Measurements from ENCODE around the gene SLFNL1. TPM values are rescaled to one million over a fixed set of nuclear protein-coding genes. Genes with fewer than 3 reads are reported as not detected.
A peak's percentile ranks its signal among the peaks of the same experiment; 100 is the strongest.

The SLFNL1 gene
- polyA plus RNA-seq, 3 donors, result 0.04 to 0.11 TPM; not detected in 1

GRCh38 chr1:41022424-41022823 lies 899 bp upstream of the SLFNL1 start:
- H3K4me3 Mint-ChIP-seq, result no peak overlapping the region

GRCh38 chr1:41020654-41021053 lies 871 bp downstream of the SLFNL1 start:
- H3K36me3 ChIP-seq (replicated peaks in 1 of 2; ENCODE audit: control insufficient read depth in 1 of 2, insufficient read depth in 2 of 2, low read length in 2 of 2), result peaks cover 9 to 44% of the 10 kb centered on the region in 2 donors
- TF ChIP-seq CTCF (IDR thresholded peaks at IDR 0.05), result no peak
- H3K27ac Mint-ChIP-seq, result peak overlapping the region in 1 of 7 donors; percentile 13

More at GRCh38 chr1:41022424-41022823, 899 bp upstream of the SLFNL1 start:
- peaks cover 6 to 46% of the 10 kb centered on the region in 2 donors for H3K36me3 ChIP-seq (replicated peaks in 1 of 2; ENCODE audit: control insufficient read depth in 1 of 2, insufficient read depth in 2 of 2, low read length in 2 of 2)
- no peak overlapping the region for H3K27ac Mint-ChIP-seq
- intact Hi-C loops (cut with micrococcal nuclease), result no loop called here
- H3K4me3 ChIP-seq (replicated peaks in 1 of 3; ENCODE audit: low read depth in 2 of 3, low read length in 3 of 3), result no peak overlapping the region
- H3K27me3 Mint-ChIP-seq (ENCODE audit: low read depth in 3 of 3), result no peaks in the 10 kb centered on the region
- H3K9me3 ChIP-seq (replicated peaks in 1 of 2; ENCODE audit: control insufficient read depth in 1 of 2, insufficient read depth in 1 of 2, low read length in 2 of 2), result no peaks in the 10 kb centered on the region
- no peak overlapping the region for H3K9ac ChIP-seq (ENCODE audit: insufficient read depth, low read length, poor library complexity, severe bottlenecking)
- 99% methylated on average over 4 of the region's 10 CpGs for WGBS (ENCODE audit: insufficient coverage)
- H3K9me3 Mint-ChIP-seq, result no peaks in the 10 kb centered on the region
- H3K4me1 Mint-ChIP-seq, result no peaks in the 10 kb centered on the region
- peaks cover 22 to 37% of the 10 kb centered on the region in 2 donors for H3K36me3 Mint-ChIP-seq
- H3K27ac ChIP-seq (ENCODE audit: low read depth in 1 of 2, low read length in 2 of 2), result no peak overlapping the region
- H2AFZ ChIP-seq (ENCODE audit: insufficient read depth, low read depth, low read length, poor library complexity, severe bottlenecking), result no peak overlapping the region
- no peak for TF ChIP-seq CTCF (IDR thresholded peaks at IDR 0.05)
- no peak overlapping the region for H3K4me2 ChIP-seq (replicated peaks; ENCODE audit: extremely low read depth, low read length, poor library complexity, severe bottlenecking)
- no peak for DNase-seq
- no peaks in the 10 kb centered on the region for H3K79me2 ChIP-seq (ENCODE audit: insufficient read depth, low read length)
- no peaks in the 10 kb centered on the region for H3K4me1 ChIP-seq (ENCODE audit: control insufficient read depth in 1 of 2, insufficient read depth in 2 of 2, low read length in 2 of 2)
- H4K20me1 ChIP-seq (ENCODE audit: insufficient read depth, low read length), result no peaks in the 10 kb centered on the region
- H3K27me3 ChIP-seq (ENCODE audit: control insufficient read depth in 2 of 2, insufficient read depth in 2 of 2, low read length in 2 of 2), result no peaks in the 10 kb centered on the region

More at GRCh38 chr1:41020654-41021053, 871 bp downstream of the SLFNL1 start:
- H3K9ac ChIP-seq (ENCODE audit: insufficient read depth, low read length, poor library complexity, severe bottlenecking), result no peak overlapping the region
- WGBS (ENCODE audit: insufficient coverage), result 84% methylated on average over 3 of the region's 3 CpGs
- H3K4me3 Mint-ChIP-seq, result no peak overlapping the region
- no peak overlapping the region for H2AFZ ChIP-seq (ENCODE audit: insufficient read depth, low read depth, low read length, poor library complexity, severe bottlenecking)
- no peaks in the 10 kb centered on the region for H3K27me3 Mint-ChIP-seq (ENCODE audit: low read depth in 3 of 3)
- H3K27me3 ChIP-seq (ENCODE audit: control insufficient read depth in 2 of 2, insufficient read depth in 2 of 2, low read length in 2 of 2), result no peaks in the 10 kb centered on the region
- DNase-seq, result no peak
- no peaks in the 10 kb centered on the region for H3K4me1 ChIP-seq (ENCODE audit: control insufficient read depth in 1 of 2, insufficient read depth in 2 of 2, low read length in 2 of 2)
- H3K36me3 Mint-ChIP-seq, result peaks cover 28 to 43% of the 10 kb centered on the region in 2 donors
- H3K79me2 ChIP-seq (ENCODE audit: insufficient read depth, low read length), result no peaks in the 10 kb centered on the region
- H3K4me3 ChIP-seq (replicated peaks in 1 of 3; ENCODE audit: low read depth in 2 of 3, low read length in 3 of 3), result no peak overlapping the region
- H3K9me3 ChIP-seq (replicated peaks in 1 of 2; ENCODE audit: control insufficient read depth in 1 of 2, insufficient read depth in 1 of 2, low read length in 2 of 2), result no peaks in the 10 kb centered on the region
- H3K27ac ChIP-seq (ENCODE audit: low read depth in 1 of 2, low read length in 2 of 2), result no peak overlapping the region
- no peaks in the 10 kb centered on the region for H3K4me1 Mint-ChIP-seq
- no peaks in the 10 kb centered on the region for H4K20me1 ChIP-seq (ENCODE audit: insufficient read depth, low read length)
- no peak overlapping the region for H3K4me2 ChIP-seq (replicated peaks; ENCODE audit: extremely low read depth, low read length, poor library complexity, severe bottlenecking)
- intact Hi-C loops (cut with micrococcal nuclease), result no loop called here
- no peaks in the 10 kb centered on the region for H3K9me3 Mint-ChIP-seq

Data from CD14-positive monocyte (primary cell).